GM10847 (cell line): ENCODE measurements around the gene GTF2A2.

Experiments
- POLR2A ChIP-seq: IDR thresholded peaks from 2 replicates; pipeline ENCODE4 v1.6.1; 2011; ENCODE audit not compliant: insufficient read length; ENCODE audit errors: extremely low read depth

The GTF2A2 gene

GRCh38 chr15:59618406-59618805 is 38.9 kb downstream of the GTF2A2 start:
- TF ChIP-seq POLR2A = no peak

GRCh38 chr15:59616379-59616778 is 40.9 kb downstream of the GTF2A2 start:
- no peak for TF ChIP-seq POLR2A

GRCh38 chr15:59615661-59616060 is 41.7 kb downstream of the GTF2A2 start:
- no peak for TF ChIP-seq POLR2A

- TF ChIP-seq POLR2A = no peak
Measured at GRCh38 chr15:59614153-59614552, 43.2 kb downstream of the GTF2A2 start.

GRCh38 chr15:59611276-59612260 is 45.7 kb downstream of the GTF2A2 start, which contains the start of gene GCNT3:
Gene GCNT3, plus strand, starts transcription at chr15:59611783. Its CDS starts 6,456 bp downstream, at chr15:59618239.
- TF ChIP-seq POLR2A = no peak

DNA sequence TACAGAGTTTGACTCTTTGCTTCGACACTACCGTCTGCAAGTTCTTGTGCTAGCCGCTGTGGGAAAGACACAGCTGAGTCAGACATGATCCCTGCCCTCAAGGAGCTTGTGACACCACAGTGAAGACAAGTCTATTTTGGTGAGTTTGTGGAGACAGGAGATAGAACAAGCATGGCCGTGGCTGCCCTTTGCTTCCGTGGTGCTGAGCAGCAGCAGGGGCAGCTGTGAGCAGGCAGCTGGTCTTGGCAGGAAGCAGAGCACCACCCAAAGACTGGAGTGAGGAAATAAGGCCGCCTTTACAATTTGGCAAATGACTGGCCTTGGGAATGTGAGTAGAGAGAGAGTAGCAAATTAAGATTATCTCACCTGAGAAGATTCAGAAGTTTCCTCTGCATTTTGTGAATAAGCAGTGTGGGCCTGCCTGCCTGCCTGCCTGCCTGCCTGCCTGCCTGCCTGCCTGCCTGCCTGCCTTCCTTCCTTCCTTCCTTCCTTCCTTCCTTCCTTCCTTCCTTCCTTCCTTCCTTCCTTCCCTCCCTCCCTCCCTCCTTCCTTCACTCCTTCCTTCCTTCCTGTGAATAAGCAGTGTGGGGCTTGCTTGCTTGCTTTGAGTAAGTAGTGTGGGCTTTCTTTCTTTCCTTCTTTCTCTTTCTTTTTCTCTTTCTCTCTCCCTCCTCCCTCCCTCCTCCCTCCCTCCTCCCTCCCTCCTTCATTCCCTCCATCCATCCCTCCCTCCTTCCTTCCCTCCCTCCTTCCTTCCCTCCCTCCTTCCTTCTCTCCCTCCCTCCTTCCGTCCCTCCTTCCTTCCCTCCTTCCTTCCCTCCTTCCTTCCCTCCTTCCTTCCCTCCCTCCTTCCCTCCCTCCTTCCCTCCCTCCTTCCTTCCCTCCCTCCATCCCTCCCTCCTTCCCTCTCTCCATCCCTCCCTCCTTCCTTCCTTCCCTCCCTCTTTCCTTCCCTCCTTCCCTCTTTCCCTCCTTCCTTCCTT is 47.3 kb downstream of the GTF2A2 start:
- no peak for TF ChIP-seq POLR2A

GRCh38 chr15:59605994-59606393 is 51.3 kb downstream of the GTF2A2 start:
- TF ChIP-seq POLR2A = no peak

DNA sequence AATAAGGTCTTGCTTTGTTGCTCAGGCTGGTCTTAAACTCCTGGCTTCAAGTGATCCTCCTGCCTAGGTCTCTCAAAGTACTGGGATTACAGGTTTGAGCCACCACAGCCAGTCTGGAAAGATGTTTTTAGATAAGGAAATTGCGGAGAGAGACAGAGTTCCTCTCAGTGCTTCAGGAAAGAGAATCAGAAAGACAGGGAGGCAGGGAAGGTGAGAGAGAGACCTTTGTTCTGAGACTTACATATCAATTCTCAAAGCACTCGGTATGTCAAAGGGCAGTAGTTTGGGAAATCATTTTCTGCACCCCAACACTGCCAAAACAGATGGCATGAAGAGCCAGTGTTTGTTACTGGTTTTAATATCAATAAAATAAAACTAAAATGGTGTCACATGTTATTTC is 58.9 kb downstream of the GTF2A2 start:
- no peak for TF ChIP-seq POLR2A

DNA sequence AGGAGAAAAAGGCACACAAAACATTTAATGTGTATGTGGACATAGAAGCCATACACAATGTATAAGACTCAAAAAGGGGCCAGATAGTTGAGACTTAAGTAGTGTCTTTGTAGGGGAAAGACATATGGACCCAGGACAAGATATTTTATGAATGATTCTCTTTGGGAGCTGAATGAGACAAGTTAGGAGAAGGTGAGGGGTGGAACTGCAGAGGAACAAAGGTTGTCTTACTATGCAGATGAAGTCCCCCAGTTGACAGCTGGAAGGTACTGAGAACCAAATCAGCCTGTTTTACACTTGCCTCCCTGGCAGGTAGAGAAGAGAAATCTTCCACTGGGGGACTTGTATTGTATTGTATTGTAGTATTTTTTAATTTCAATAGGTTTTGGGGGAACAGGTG is 60.7 kb downstream of the GTF2A2 start:
- no peak for TF ChIP-seq POLR2A

DNA sequence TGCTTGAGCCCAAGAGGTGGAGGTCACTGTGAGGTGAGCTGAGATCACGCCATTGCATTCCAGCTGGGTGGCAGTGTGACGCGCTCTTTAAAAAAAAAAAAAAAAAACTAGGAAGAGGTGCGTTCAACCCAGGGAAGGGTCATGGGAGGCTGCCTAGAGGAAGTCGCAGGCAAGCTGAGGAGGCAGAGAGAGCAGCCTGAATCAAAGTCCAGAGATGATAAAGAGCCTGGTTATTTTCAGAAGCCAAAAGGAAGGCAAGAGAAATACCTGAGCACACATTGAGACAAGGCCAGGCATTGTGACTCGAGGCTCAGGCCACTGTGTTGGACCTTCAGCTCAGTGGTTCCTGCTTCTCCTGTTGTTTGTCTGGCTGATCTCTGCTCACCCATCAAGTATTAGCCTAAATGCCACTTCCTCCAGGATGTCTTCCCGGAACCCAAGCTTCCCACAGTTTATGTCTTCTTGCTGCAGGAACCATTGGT is 61.8 kb downstream of the GTF2A2 start:
- TF ChIP-seq POLR2A = no peak

- no peak for TF ChIP-seq POLR2A
Measured at GRCh38 chr15:59594991-59595390, 62.3 kb downstream of the GTF2A2 start.

DNA sequence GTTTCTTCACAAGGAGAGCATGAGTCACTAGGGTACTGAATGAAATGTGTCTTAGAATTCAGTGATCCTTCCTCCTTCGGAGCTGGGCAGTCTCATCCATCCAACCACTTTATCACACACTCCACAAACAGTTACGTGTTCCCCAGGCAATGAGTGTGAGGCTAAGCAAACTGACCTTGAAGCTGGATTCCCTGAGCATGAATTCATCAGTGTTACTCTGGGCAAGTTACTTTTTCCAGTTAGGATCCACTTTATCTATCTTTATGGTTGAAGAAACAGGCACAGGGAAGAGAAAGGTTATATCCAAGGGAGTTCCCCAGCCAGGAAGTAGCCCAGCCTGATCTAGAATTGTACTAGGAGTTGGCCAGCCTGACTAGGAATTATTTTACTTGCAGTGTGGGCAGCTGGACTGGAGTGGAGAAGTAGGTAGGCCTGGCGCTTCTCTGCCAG is 62.8 kb downstream of the GTF2A2 start:
- no peak for TF ChIP-seq POLR2A

GRCh38 chr15:59591356-59591755 is 66.0 kb downstream of the GTF2A2 start:
- no peak for TF ChIP-seq POLR2A

DNA sequence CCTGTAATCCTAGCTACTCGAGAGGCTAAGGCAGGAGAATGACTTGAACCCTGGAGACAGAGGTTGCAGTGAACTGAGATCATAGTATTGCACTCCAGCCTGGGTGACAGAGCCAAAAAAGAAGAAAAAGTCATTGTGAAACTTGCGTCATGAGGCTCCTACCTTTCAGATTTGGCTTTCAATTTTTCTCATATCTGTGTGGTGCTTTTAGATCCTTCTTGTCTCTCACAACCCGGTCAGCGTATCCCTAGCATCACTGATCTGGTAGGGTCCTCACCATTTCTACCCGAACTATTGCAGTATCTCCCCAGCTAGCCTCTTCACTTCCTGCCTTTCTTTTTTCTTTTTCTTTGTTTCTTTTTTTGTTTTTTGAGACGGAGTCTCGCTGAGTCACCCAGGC is 67.3 kb downstream of the GTF2A2 start:
- no peak for TF ChIP-seq POLR2A
